Measurements from ENCODE around the gene STEAP3. TPM values are rescaled to one million over a fixed set of nuclear protein-coding genes. Genes with fewer than 3 reads are reported as not detected.

STEAP3 gene
- total RNA-seq, 2 donors from 2014 or later = 0.17 TPM; not detected in 1

DNA sequence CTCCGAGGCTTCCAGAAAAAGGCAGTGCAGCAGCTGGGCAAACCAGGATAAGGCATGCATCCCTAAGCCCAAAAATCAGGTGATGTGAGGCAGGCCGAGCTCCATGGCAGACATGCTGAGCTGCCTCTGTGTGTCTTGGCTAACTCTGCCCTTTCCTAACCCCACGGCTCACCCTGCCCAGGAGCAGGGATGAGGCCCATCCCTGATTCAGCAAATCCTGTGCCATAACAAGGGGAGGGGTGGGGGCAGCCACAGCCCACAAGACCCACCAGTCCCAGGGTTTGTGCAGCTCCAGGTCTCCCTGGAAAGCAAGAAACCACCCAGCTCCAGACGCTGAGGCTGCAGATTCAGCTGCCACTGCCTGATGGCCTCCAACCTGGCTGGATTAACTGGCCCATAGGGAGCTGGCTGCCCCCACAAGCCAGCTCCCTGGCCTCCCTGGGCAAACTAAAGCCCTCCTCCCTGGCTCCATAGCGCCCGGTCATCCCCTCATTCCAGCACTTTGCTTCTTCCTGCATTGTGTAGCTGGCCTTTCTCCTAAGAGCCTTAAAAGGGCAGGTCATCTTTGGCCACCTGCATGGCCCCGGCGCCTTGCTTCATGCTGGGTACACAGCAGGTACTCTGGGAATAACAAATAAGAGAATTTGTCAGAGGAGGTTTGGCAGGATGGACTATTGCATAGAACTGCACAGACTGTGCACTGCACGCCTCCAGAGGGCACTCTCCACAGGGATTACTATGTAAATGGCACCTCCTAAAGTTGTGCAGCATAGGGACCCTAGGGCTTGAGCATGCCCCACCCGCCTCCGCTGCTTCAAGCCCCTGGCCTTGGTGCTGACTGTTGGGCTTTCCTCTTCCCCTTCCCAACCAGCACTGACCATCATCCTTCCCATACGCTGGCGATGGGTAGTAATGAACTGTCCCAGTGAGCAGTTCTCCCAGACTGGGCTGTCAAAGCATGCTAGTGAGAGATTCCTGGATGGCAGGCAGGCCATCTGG lies 10.7 kb downstream of the STEAP3 start:
- Mint-ChIP-seq H3K4me3 (no peak overlapping the region), H3K9me3 (no peaks in the 10 kb centered on the region), H3K27me3 (ENCODE audit: low read depth) (no peaks in the 10 kb centered on the region), H3K36me3 (ENCODE audit: insufficient read depth in 2 of 2) (no peaks in the 10 kb centered on the region), H3K27ac (no peak overlapping the region), H3K4me1 (ENCODE audit: low read depth) (peaks cover 12% of the 10 kb centered on the region)
- ATAC-seq (replicated peaks in 1 of 2) (no peak), DNase-seq (no peak)

DNA sequence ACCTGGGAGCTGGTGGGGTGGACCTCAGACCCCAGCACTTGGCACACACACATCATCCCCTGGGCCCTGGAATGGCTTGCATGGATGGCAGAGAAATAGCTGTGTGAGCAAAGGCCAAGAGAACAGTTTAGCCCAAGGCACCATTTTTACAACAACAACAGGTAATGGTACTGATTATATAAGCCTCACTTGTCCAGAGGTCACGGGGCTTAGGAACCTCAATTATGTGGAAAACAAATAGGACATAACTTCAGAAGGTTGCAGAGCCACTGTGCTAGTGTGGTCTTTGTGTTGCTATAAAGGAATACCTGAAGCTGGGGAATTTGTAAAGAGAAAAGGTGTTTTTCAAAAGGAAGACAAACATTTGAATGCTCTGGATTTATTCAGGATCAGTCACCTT lies 13.2 kb downstream of the STEAP3 start:
- H3K27ac Mint-ChIP-seq = no peak overlapping the region
- no peaks in the 10 kb centered on the region for H3K27me3 Mint-ChIP-seq (ENCODE audit: low read depth)
- peaks cover 10% of the 10 kb centered on the region for H3K4me1 Mint-ChIP-seq (ENCODE audit: low read depth)
- no peaks in the 10 kb centered on the region for H3K9me3 Mint-ChIP-seq
- no peaks in the 10 kb centered on the region for H3K36me3 Mint-ChIP-seq (ENCODE audit: insufficient read depth in 2 of 2)
- H3K4me3 Mint-ChIP-seq = no peak overlapping the region
- DNase-seq = no peak
- no peak for ATAC-seq (replicated peaks in 1 of 2)

DNA sequence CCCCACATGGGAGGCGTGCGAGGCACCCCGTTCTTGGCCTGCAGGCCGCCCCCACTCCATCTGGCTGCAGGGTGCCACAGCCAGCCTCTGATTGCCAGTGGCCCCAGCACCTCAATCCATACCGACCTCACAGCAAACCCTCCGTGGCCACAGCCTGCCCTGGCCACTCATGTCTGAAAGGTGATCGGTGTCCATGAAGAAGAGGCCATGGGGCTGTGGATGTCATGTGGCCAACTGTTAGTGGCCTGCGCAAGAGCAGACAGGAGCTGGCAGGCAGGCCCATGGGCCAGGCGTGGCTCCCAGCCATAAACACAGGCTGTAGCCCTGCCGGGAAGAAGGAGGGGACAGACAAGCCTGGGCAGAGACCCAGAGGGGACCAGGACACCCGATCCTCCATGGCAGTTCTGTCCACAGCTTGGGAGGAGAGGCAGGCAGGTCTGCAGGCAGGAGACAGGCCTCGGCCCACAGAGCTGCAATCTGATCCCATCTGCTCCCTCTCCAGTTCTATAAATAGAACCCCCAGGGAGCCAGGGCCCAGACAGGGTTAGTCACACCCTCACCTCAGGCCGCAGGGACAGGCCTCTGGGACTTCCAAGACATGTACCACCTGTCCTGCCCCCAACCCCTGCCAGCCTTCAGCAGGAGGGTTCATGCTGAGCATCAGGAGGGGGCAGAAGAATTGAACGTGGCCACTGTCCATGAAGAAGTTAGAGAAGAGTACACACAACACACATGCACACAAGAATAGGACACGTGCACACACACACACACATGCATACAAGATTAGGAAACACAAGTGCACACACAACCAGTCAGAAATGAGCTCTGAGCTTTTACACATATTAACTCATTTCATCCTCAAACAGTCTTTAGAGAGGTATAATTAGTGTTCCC lies 16.9 kb downstream of the STEAP3 start:
- H3K36me3 Mint-ChIP-seq (ENCODE audit: insufficient read depth in 2 of 2) = no peaks in the 10 kb centered on the region
- no peaks in the 10 kb centered on the region for H3K4me1 Mint-ChIP-seq (ENCODE audit: low read depth)
- no peak overlapping the region for H3K4me3 Mint-ChIP-seq
- ATAC-seq (replicated peaks in 1 of 2) (no peak), DNase-seq (no peak)
- H3K27ac Mint-ChIP-seq = no peak overlapping the region
- H3K9me3 Mint-ChIP-seq = peaks cover 0 to 2% of the 10 kb centered on the region in 2 donors
- no peaks in the 10 kb centered on the region for H3K27me3 Mint-ChIP-seq (ENCODE audit: low read depth)

DNA sequence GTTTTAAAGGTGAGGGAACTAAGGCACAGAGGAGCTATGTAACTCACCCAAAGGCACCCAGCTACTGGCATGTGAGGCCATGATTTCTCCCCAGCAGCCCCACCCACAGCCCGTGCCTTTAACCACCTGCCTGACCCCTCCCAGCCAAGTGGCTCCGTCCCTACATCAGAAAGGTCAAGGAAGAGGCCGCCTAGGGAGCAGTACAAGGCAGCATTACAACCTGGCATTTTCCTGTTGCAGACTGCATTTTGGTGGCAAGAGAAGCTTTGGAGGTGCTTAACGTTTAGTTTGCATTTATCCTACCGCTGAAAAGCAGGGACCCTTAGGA lies 17.5 kb downstream of the STEAP3 start:
- no peak for ATAC-seq (replicated peaks in 1 of 2)
- Mint-ChIP-seq H3K9me3 (peaks cover 0 to 2% of the 10 kb centered on the region in 2 donors), H3K27ac (no peak overlapping the region)

DNA sequence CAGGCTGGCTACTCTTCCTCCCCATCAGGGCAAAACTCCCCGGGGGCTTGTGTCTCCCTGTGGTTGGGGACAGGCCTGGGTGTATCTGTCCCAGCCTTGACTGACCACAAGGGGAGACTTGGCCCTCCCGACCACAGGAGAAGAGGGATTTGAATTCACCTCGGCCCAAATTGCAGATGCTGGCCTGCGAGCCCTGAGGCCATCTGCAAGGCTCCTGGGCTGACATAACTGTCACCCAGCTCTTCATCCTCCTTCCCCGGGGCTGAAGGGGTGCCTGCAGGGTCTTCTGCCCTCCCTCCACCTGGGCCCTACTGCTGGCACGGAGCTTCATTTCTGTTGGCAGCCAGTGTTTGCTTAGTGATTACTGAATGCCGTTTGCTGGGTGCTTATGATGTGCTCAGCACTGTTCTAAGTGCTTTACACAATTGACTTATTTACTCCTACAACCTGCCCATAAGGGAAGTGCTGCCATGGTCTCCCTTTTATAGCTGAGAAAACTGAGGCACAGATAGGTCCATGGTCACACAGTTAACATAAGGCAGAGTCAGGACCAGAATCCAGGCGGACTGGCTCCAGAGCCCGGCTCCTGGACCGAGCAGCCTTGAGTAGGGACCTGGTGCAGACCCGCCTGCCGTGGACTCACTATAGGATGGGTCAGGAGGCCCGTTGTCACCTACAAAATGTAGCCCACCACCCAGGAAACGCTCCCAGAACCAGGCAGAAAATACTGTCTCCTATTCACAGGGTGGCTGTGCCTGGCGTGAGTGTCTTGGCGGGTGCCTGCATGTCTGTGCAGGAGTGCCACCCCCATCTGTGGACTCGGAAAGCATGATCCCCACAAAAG lies 18.9 kb downstream of the STEAP3 start:
- H3K4me3 Mint-ChIP-seq = no peak overlapping the region
- peaks cover 0 to 2% of the 10 kb centered on the region in 2 donors for H3K9me3 Mint-ChIP-seq
- no peak for DNase-seq
- ATAC-seq (replicated peaks in 1 of 2) = no peak
- no peak overlapping the region for H3K27ac Mint-ChIP-seq
- no peaks in the 10 kb centered on the region for H3K4me1 Mint-ChIP-seq (ENCODE audit: low read depth)
- no peaks in the 10 kb centered on the region for H3K27me3 Mint-ChIP-seq (ENCODE audit: low read depth)
- H3K36me3 Mint-ChIP-seq (ENCODE audit: insufficient read depth in 2 of 2) = no peaks in the 10 kb centered on the region

More for the DNA sequence above, 17.5 kb downstream of the STEAP3 start:
- Mint-ChIP-seq H3K36me3 (ENCODE audit: insufficient read depth in 2 of 2) (no peaks in the 10 kb centered on the region), H3K27me3 (ENCODE audit: low read depth) (no peaks in the 10 kb centered on the region), H3K4me1 (ENCODE audit: low read depth) (no peaks in the 10 kb centered on the region), H3K4me3 (no peak overlapping the region)
- no peak for DNase-seq

DNA sequence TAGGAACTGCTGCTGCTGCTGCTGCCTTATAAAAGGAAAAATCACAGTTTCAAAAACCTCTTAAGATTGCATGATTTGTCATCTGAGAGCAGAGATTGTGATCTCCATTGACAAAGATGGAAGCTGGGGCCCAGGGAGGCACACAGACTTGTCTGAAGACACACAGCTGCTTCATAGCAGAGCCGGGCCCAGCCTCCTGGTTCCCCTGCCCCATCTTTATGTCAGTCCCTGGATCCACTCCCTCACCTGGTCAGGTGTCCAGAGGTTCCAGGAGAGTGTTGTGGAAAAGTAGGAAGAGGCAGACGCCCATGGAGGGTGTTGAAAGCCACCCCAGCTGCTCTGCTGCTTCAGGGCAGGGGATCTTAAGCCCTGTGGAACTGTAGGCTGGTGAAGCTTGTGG lies 20.0 kb downstream of the STEAP3 start:
- peaks cover 0 to 2% of the 10 kb centered on the region in 2 donors for H3K9me3 Mint-ChIP-seq
- no peak overlapping the region for H3K27ac Mint-ChIP-seq
- H3K4me3 Mint-ChIP-seq = no peak overlapping the region
- no peak for DNase-seq
- H3K4me1 Mint-ChIP-seq (ENCODE audit: low read depth) = no peaks in the 10 kb centered on the region
- no peak for ATAC-seq (replicated peaks in 1 of 2)
- H3K36me3 Mint-ChIP-seq (ENCODE audit: insufficient read depth in 2 of 2) = no peaks in the 10 kb centered on the region
- H3K27me3 Mint-ChIP-seq (ENCODE audit: low read depth) = no peaks in the 10 kb centered on the region

DNA sequence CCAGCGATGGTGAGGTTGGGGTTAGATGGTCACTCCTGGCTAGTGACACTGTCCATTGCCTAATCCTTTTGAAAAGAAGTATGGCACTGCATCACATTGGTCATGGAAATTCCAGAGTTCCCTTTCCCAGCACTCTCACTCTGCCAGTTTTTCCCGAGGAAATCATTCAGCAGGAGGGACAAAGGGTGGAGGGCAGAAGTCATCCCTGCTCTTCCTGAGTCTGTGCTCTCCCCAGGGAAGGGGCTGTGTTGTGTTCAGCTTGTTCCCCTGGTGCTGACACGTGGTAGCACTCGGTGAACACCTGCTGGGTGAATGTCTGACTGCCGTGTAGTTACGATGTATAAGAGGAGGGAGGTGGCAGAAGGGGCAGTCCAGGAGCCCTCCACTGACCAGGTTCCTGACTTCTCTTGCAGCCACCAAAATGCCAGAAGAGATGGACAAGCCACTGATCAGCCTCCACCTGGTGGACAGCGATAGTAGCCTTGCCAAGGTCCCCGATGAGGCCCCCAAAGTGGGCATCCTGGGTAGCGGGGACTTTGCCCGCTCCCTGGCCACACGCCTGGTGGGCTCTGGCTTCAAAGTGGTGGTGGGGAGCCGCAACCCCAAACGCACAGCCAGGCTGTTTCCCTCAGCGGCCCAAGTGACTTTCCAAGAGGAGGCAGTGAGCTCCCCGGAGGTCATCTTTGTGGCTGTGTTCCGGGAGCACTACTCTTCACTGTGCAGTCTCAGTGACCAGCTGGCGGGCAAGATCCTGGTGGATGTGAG lies 21.6 kb downstream of the STEAP3 start:
- no peak overlapping the region for H3K4me3 Mint-ChIP-seq
- no peaks in the 10 kb centered on the region for H3K27me3 Mint-ChIP-seq (ENCODE audit: low read depth)
- H3K36me3 Mint-ChIP-seq (ENCODE audit: insufficient read depth in 2 of 2) = no peaks in the 10 kb centered on the region
- DNase-seq (no peak), ATAC-seq (replicated peaks in 1 of 2) (no peak)
- no peaks in the 10 kb centered on the region for H3K4me1 Mint-ChIP-seq (ENCODE audit: low read depth)
- H3K9me3 Mint-ChIP-seq = peaks cover 0 to 2% of the 10 kb centered on the region in 2 donors
- no peak overlapping the region for H3K27ac Mint-ChIP-seq

DNA sequence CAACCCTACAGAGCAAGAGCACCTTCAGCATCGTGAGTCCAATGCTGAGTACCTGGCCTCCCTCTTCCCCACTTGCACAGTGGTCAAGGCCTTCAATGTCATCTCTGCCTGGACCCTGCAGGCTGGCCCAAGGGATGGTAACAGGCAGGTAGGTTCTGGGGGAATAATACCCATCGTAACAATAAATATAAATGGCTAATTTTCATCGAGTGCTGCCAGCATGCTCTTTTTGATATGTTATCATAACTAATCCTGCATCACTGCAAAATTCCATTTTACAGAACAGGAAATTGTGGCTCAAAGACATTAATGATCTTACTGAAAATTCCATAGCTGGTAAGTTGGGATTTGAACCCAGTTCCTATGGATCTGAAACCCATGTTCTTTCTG lies 22.2 kb downstream of the STEAP3 start:
- H3K4me1 Mint-ChIP-seq (ENCODE audit: low read depth) = no peaks in the 10 kb centered on the region
- peaks cover 0 to 2% of the 10 kb centered on the region in 2 donors for H3K9me3 Mint-ChIP-seq
- H3K27ac Mint-ChIP-seq = no peak overlapping the region
- no peak overlapping the region for H3K4me3 Mint-ChIP-seq
- DNase-seq (no peak), ATAC-seq (replicated peaks in 1 of 2) (no peak)
- H3K36me3 Mint-ChIP-seq (ENCODE audit: insufficient read depth in 2 of 2) = no peaks in the 10 kb centered on the region
- H3K27me3 Mint-ChIP-seq (ENCODE audit: low read depth) = no peaks in the 10 kb centered on the region

DNA sequence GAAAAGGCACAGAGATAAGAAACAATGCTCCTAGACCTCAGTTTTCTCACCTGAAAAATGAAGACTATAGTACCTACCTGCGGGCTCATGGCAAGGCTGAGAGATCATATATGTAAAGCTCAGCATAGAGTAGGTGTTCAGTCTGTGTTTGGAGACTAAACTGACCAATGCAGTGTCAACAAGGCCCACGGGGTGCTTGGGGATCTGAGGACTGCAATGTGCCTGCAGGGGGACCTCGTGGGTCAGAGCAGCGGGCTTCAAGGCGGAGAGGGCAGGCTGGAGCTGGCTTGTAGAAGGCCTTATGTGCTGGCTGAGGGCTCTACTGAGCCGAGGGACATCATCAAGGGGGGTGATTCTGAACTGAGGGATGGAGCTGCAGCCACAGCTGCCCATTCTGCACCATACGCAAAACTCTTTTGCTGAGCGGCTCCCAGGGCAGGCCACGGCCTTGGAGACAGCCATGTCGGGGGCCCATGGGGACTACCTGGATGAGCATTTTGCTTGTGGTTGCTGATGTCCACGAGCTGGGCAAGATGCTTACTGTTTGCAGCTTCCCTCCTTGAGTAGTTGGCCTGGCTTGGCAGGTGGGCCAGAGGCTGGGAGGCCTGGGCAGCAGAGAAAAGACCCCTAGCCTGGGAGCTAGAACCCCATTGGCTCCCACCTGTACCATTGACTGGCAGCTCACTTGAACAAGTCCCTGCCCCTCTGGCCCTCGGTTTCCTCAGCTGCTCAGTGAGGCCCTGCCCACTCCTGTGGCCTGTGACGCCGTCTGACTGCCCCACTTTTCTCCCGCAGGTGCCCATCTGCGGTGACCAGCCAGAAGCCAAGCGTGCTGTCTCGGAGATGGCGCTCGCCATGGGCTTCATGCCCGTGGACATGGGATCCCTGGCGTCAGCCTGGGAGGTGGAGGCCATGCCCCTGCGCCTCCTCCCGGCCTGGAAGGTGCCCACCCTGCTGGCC lies 23.5 kb downstream of the STEAP3 start:
- Mint-ChIP-seq H3K4me1 (ENCODE audit: low read depth) (no peaks in the 10 kb centered on the region), H3K9me3 (peaks cover 0 to 2% of the 10 kb centered on the region in 2 donors), H3K4me3 (no peak overlapping the region), H3K36me3 (ENCODE audit: insufficient read depth in 2 of 2) (no peaks in the 10 kb centered on the region), H3K27ac (no peak overlapping the region), H3K27me3 (ENCODE audit: low read depth) (no peaks in the 10 kb centered on the region)
- DNase-seq (no peak), ATAC-seq (replicated peaks in 1 of 2) (no peak)

DNA sequence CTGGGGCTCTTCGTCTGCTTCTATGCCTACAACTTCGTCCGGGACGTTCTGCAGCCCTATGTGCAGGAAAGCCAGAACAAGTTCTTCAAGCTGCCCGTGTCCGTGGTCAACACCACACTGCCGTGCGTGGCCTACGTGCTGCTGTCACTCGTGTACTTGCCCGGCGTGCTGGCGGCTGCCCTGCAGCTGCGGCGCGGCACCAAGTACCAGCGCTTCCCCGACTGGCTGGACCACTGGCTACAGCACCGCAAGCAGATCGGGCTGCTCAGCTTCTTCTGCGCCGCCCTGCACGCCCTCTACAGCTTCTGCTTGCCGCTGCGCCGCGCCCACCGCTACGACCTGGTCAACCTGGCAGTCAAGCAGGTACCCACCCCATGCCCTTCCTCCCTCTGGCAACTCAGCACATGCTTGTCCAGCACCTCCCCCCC lies 24.2 kb downstream of the STEAP3 start:
- Mint-ChIP-seq H3K4me3 (no peak overlapping the region), H3K4me1 (ENCODE audit: low read depth) (no peaks in the 10 kb centered on the region), H3K27me3 (ENCODE audit: low read depth) (no peaks in the 10 kb centered on the region), H3K27ac (no peak overlapping the region), H3K36me3 (ENCODE audit: insufficient read depth in 2 of 2) (no peaks in the 10 kb centered on the region), H3K9me3 (peaks cover 0 to 2% of the 10 kb centered on the region in 2 donors)
- DNase-seq (no peak), ATAC-seq (replicated peaks in 1 of 2) (no peak)

DNA sequence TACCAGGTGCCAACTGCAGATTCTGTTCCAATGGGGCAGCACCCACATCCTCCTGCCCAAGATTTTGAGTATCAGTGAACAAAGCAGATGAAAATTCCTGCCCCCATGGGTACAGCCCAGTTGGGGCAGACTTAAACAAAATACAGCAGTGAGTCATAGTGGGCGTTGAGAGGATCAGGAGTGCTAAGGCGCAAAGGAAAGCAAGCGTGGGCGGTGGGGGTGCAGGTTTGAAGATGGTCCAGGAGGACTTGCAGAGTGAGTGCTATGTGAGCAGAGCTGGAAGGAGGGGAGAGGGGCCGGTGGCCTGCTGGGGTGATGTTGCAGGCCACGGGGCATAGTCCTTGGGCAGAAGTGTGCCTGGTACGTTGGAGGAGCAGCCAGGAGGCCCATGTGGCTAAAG lies 24.7 kb downstream of the STEAP3 start:
- H3K27ac Mint-ChIP-seq = no peak overlapping the region
- DNase-seq (no peak), ATAC-seq (replicated peaks in 1 of 2) (no peak)
- H3K36me3 Mint-ChIP-seq (ENCODE audit: insufficient read depth in 2 of 2) = no peaks in the 10 kb centered on the region
- H3K4me3 Mint-ChIP-seq = no peak overlapping the region
- peaks cover 0 to 2% of the 10 kb centered on the region in 2 donors for H3K9me3 Mint-ChIP-seq
- no peaks in the 10 kb centered on the region for H3K27me3 Mint-ChIP-seq (ENCODE audit: low read depth)
- H3K4me1 Mint-ChIP-seq (ENCODE audit: low read depth) = no peaks in the 10 kb centered on the region

Measured in activated T-cell treated with anti-CD3 and anti-CD28 coated beads, Interleukin-2, amount 50 U/mL, for 72 hours (primary cell).